Measurements from ENCODE around the gene MAP3K21. TPM values are rescaled to one million over a fixed set of nuclear protein-coding genes. Genes with fewer than 3 reads are reported as not detected.
A peak's percentile ranks its signal among the peaks of the same experiment; 100 is the strongest.

MAP3K21 gene
- total RNA-seq, 1 donor from 2014 or later, result 0.67 TPM

DNA sequence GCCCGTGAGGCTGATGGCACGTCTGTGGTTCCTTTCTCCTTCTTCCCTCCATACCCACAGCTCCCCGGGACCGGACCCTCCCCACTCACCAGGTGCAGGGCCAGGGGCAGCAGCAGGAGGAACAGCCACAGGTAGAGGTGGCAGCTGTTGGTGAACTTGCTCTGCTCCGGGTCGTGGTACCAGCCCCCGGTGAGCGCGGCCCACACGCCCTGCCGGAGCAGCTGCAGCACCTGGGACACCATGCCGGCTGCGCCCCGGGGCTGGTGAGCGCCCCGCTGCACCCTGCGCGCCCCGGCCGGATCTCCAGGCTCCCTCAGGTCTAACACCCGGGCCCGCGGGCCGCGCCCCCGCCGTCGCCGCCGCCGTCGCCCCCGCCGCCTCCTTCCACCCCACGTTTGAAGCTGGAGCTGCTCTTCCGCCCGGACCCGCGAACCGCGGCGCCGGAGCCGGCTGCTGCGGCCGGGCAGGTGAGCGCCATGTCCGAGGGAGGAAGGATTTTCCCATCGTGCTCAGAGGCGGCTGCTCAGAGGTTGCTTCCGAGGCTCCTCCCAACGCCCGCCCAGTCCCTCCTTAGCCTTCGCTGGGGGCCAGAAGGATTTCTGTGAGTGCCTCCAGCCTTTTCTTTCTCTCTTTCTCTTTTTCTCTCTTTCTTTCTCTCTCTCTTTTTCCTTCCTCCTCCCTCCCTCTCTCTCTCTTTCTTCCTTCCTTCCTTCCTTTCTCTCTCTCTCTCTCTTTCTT is 32.1 kb upstream of the MAP3K21 start, which contains the start of gene PCNX2:
PCNX2 (minus strand) TSS at position 489 of the 738 bp plus-strand sequence; CDS start at position 242, 247 bp downstream.
- peak within 1 kb of the TSS; percentile 92 for H3K4me3 Mint-ChIP-seq (ENCODE audit: unreplicated experiment)
- no peaks in the 10 kb centered on the region for H3K9me3 Mint-ChIP-seq (ENCODE audit: unreplicated experiment)
- TF ChIP-seq, protein P1, sequence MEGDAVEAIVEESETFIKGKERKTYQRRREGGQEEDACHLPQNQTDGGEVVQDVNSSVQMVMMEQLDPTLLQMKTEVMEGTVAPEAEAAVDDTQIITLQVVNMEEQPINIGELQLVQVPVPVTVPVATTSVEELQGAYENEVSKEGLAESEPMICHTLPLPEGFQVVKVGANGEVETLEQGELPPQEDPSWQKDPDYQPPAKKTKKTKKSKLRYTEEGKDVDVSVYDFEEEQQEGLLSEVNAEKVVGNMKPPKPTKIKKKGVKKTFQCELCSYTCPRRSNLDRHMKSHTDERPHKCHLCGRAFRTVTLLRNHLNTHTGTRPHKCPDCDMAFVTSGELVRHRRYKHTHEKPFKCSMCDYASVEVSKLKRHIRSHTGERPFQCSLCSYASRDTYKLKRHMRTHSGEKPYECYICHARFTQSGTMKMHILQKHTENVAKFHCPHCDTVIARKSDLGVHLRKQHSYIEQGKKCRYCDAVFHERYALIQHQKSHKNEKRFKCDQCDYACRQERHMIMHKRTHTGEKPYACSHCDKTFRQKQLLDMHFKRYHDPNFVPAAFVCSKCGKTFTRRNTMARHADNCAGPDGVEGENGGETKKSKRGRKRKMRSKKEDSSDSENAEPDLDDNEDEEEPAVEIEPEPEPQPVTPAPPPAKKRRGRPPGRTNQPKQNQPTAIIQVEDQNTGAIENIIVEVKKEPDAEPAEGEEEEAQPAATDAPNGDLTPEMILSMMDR (IDR thresholded peaks at IDR 0.05; ENCODE audit: unreplicated experiment), result no peak
- DNase-seq (ENCODE audit: low spot score), result peak; percentile 56
- H3K4me1 Mint-ChIP-seq (ENCODE audit: unreplicated experiment), result peaks cover 11% of the 10 kb centered on the region
- H3K36me3 Mint-ChIP-seq (ENCODE audit: low read depth, unreplicated experiment), result no peaks in the 10 kb centered on the region
- peaks cover 2% of the 10 kb centered on the region for H3K27me3 Mint-ChIP-seq (ENCODE audit: unreplicated experiment)
- H3K27ac Mint-ChIP-seq (ENCODE audit: unreplicated experiment), result peak within 1 kb of the TSS; percentile 43

DNA sequence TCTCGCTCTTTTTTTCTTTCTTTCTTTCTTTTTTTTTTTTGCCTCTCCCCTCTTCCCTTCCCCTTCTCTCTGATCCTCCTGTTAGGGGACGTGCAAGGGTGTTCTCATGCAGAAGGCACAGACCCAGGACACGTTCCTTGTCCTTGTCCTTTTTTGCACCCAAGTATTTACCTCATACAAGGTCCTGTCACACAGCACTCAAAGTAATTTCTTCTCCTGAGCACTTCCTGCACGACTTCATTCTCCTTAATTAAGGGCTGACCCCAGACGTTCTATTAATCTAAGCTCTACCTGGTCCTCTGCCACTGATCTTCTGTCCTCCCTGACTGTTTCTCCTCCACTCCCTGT is 31.6 kb upstream of the MAP3K21 start:
- peak overlapping the region; percentile 43 for H3K27ac Mint-ChIP-seq (ENCODE audit: unreplicated experiment)
- no peaks in the 10 kb centered on the region for H3K9me3 Mint-ChIP-seq (ENCODE audit: unreplicated experiment)
- H3K27me3 Mint-ChIP-seq (ENCODE audit: unreplicated experiment), result peaks cover 2% of the 10 kb centered on the region
- TF ChIP-seq, protein P1 (IDR thresholded peaks at IDR 0.05; ENCODE audit: unreplicated experiment), result no peak
- DNase-seq (ENCODE audit: low spot score), result no peak
- H3K4me1 Mint-ChIP-seq (ENCODE audit: unreplicated experiment), result peaks cover 11% of the 10 kb centered on the region
- no peaks in the 10 kb centered on the region for H3K36me3 Mint-ChIP-seq (ENCODE audit: low read depth, unreplicated experiment)
- peak overlapping the region; percentile 92 for H3K4me3 Mint-ChIP-seq (ENCODE audit: unreplicated experiment)

DNA sequence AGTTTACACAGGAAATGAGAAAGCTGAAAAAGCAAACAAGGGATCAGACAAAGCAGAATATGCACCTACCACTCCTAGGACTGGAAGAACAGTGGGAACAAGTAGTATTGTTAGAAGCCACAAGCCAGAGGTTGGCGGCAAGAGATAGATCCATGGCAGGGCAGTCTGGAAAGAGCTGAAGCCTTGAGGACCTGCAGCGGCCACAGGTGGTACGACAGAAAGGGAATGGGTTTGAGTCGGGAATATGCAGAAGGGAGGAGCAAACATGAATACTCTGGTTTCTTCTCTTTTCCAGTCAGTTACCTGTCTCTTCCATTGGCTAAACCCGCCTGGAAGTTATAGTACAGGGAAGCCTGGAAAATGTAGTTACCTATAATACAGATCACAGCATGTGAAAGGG is 28.1 kb upstream of the MAP3K21 start:
- H3K27me3 Mint-ChIP-seq (ENCODE audit: unreplicated experiment), result peaks cover 2% of the 10 kb centered on the region
- no peaks in the 10 kb centered on the region for H3K9me3 Mint-ChIP-seq (ENCODE audit: unreplicated experiment)
- no peak for DNase-seq (ENCODE audit: low spot score)
- no peak overlapping the region for H3K4me3 Mint-ChIP-seq (ENCODE audit: unreplicated experiment)
- no peak overlapping the region for H3K27ac Mint-ChIP-seq (ENCODE audit: unreplicated experiment)
- H3K4me1 Mint-ChIP-seq (ENCODE audit: unreplicated experiment), result peaks cover 10% of the 10 kb centered on the region
- H3K36me3 Mint-ChIP-seq (ENCODE audit: low read depth, unreplicated experiment), result no peaks in the 10 kb centered on the region
- TF ChIP-seq, protein P1 (IDR thresholded peaks at IDR 0.05; ENCODE audit: unreplicated experiment), result no peak

DNA sequence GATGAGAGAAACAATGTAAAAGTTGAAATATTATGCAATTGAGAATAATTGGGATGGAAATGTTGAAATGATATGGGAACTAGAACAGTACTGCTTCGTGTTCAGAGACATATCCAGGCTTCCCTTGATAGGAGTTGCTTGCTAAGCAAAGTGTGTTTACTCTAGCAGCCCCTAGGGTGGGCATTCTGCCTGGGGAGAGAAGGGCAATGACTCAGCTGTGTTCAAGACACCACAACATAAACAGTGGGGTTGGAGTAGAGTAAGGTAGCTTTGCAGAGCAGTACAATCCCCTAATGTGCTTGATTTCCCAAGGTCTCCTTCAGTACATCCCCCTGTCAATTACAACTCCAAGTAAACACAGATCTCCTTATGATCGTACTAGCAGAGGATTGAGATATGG is 27.2 kb upstream of the MAP3K21 start:
- TF ChIP-seq, protein P1 (IDR thresholded peaks at IDR 0.05; ENCODE audit: unreplicated experiment), result no peak
- Mint-ChIP-seq H3K4me1 (ENCODE audit: unreplicated experiment) (peaks cover 4% of the 10 kb centered on the region), H3K27me3 (ENCODE audit: unreplicated experiment) (peaks cover 2% of the 10 kb centered on the region), H3K36me3 (ENCODE audit: low read depth, unreplicated experiment) (no peaks in the 10 kb centered on the region), H3K9me3 (ENCODE audit: unreplicated experiment) (no peaks in the 10 kb centered on the region), H3K27ac (ENCODE audit: unreplicated experiment) (no peak overlapping the region), H3K4me3 (ENCODE audit: unreplicated experiment) (no peak overlapping the region)
- DNase-seq (ENCODE audit: low spot score), result no peak

DNA sequence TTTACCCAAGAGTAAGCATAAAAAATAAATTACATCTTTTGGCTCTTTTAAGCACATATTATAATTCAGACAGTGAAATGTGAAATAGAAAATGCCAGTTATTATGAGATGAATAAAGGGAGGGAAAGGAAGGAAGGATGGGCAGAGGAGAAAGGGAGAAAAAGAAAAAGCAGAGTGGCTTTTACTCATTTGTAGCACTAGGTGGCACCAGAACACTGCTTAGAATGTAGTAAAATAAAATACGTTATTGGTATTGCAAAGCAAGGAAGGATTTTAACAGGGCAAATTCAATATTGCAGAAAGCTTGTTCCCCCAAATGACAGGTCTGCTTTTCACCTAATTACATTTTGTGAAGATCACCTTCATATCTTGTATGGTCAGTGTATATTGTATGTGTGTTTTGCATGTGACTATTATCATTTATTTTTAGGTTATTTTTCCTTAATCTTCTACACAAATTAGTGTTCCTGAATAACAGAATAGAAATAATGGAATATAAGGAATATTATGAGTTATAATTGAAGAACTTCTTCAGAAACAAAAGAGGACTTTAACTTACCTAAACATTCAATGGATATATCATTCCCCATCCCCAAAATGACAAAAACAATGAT is 22.9 kb upstream of the MAP3K21 start:
- Mint-ChIP-seq H3K27ac (ENCODE audit: unreplicated experiment) (no peak overlapping the region), H3K9me3 (ENCODE audit: unreplicated experiment) (no peaks in the 10 kb centered on the region), H3K27me3 (ENCODE audit: unreplicated experiment) (no peaks in the 10 kb centered on the region), H3K36me3 (ENCODE audit: low read depth, unreplicated experiment) (no peaks in the 10 kb centered on the region), H3K4me3 (ENCODE audit: unreplicated experiment) (no peak overlapping the region), H3K4me1 (ENCODE audit: unreplicated experiment) (no peaks in the 10 kb centered on the region)
- no peak for DNase-seq (ENCODE audit: low spot score)
- TF ChIP-seq, protein P1 (IDR thresholded peaks at IDR 0.05; ENCODE audit: unreplicated experiment), result peak; percentile 74
